Measurements from ENCODE around the gene VTN. TPM values are rescaled to one million over a fixed set of nuclear protein-coding genes. Genes with fewer than 3 reads are reported as not detected.
A peak's percentile ranks its signal among the peaks of the same experiment; 100 is the strongest.

VTN gene
- total RNA-seq, 3 donors from 2014 or later (not counting 1 experiment from before 2014, with no cell fraction given), result not detected

DNA sequence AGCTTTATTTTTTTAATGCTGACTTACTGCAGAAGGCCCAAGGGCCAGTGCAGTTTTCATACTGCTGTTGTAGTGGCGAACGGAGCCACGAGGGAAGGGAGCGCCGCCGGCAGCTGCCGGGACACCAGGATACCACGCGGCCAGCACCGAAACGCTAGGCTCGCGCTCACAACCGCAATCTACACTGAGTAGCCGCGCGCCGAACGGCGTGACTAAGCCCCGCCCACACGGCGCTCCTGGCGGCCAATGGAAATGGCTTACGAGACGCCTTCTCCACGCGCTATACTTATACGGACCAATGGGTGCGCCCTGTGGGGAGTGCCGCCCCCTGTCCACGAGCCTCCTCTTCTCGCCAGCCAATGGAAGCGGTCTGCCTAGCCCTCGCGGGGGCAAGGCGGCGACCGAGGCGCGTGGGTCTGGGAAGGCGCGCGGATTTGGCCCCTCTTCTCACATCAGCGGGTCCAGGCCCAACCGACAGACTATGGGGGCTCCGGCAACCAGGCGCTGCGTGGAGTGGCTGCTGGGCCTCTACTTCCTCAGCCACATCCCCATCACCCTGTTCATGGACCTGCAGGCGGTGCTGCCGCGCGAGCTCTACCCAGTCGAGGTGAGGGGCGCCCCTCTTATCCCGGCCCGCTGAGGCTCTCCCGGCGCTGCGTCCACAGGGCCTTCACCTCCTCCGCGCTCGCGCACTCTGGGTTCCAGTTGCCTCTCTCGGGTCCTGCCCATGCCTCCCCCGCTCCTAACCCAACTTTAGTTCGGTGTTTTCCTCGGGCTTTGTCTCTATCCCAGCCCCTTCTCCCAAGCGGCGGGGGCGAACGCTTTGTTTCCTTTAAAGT, 51.1 kb downstream of the VTN start, which contains the start of gene TMEM97:
TMEM97 (plus strand) TSS at position 442 of the 839 bp plus-strand sequence; CDS start at position 482, 40 bp downstream.
- H3K27me3 ChIP-seq (ENCODE audit: control insufficient read depth, insufficient read depth, low read length), result no peaks in the 10 kb centered on the region
- no peaks in the 10 kb centered on the region for H3K27me3 Mint-ChIP-seq (ENCODE audit: low read depth in 2 of 2)

GRCh38 chr17:28317966-28318758, 51.9 kb downstream of the VTN start:
- H3K27ac Mint-ChIP-seq, result peak overlapping the region; percentile 78 to 90
- H3K4me3 ChIP-seq (ENCODE audit: low read length), result peak overlapping the region; percentile 77
- TF ChIP-seq CTCF (IDR thresholded peaks at IDR 0.05), result no peak
- H3K27me3 ChIP-seq (ENCODE audit: control insufficient read depth, insufficient read depth, low read length), result no peaks in the 10 kb centered on the region
- peak overlapping the region; percentile 89 for H3K4me3 Mint-ChIP-seq
- H3K4me1 Mint-ChIP-seq, result peaks cover 25 to 28% of the 10 kb centered on the region in 2 donors
- ATAC-seq, result no peak
- 19% methylated on average over 40 of the region's 40 CpGs for WGBS (ENCODE audit: insufficient coverage)
- no peaks in the 10 kb centered on the region for H3K9me3 Mint-ChIP-seq
- no peaks in the 10 kb centered on the region for H3K36me3 ChIP-seq (ENCODE audit: control insufficient read depth, insufficient read depth, low read length)
- no peaks in the 10 kb centered on the region for H3K36me3 Mint-ChIP-seq
- H3K4me1 ChIP-seq (ENCODE audit: control insufficient read depth, insufficient read depth, low read length), result peaks cover 18% of the 10 kb centered on the region
- no peak overlapping the region for H3K27ac ChIP-seq (ENCODE audit: low read length)
- no peaks in the 10 kb centered on the region for H3K27me3 Mint-ChIP-seq (ENCODE audit: low read depth in 2 of 2)
- intact Hi-C loops (cut with micrococcal nuclease), result no loop called here
- no peaks in the 10 kb centered on the region for H3K9me3 ChIP-seq (ENCODE audit: control insufficient read depth, insufficient read depth, low read length)
- peak in 1 of 2 donors; percentile 20 for DNase-seq

More for the DNA sequence above, 51.1 kb downstream of the VTN start, which contains the start of gene TMEM97:
- DNase-seq (peak; percentile 94 to 97), ATAC-seq (peak; percentile 97 to 99 (median 98))
- no peaks in the 10 kb centered on the region for H3K9me3 ChIP-seq (ENCODE audit: control insufficient read depth, insufficient read depth, low read length)
- under 1% methylated on average over 72 of the region's 72 CpGs for WGBS (ENCODE audit: insufficient coverage)
- intact Hi-C loops (cut with micrococcal nuclease), result loop anchor here (1.0 kb wide), 2 partner anchors 16 to 38 kb away; partner anchors contain the start of genes IFT20, POLDIP2 and TNFAIP1
- H3K4me1 ChIP-seq (ENCODE audit: control insufficient read depth, insufficient read depth, low read length), result peaks cover 18% of the 10 kb centered on the region
- H3K36me3 Mint-ChIP-seq, result no peaks in the 10 kb centered on the region
- TF ChIP-seq CTCF (IDR thresholded peaks at IDR 0.05), result no peak
- H3K9me3 Mint-ChIP-seq, result no peaks in the 10 kb centered on the region
- peak within 1 kb of the TSS; percentile 77 for H3K4me3 ChIP-seq (ENCODE audit: low read length)
- H3K27ac Mint-ChIP-seq, result peak within 1 kb of the TSS; percentile 78 to 90
- no peaks in the 10 kb centered on the region for H3K36me3 ChIP-seq (ENCODE audit: control insufficient read depth, insufficient read depth, low read length)
- peak within 1 kb of the TSS; percentile 19 for H3K27ac ChIP-seq (ENCODE audit: low read length)
- H3K4me3 Mint-ChIP-seq, result peak within 1 kb of the TSS; percentile 89
- H3K4me1 Mint-ChIP-seq, result peaks cover 25 to 28% of the 10 kb centered on the region in 2 donors

Other genes starting within 250 kb of the VTN start
- 1 to 10 TPM; 4.6 to 8.8 (median 7.5) TPM for gene TMEM97, start 51.1 kb downstream of the VTN start, total RNA-seq
- gene IFT20, start 34.8 kb downstream of the VTN start, total RNA-seq, result 100 to 1,000 TPM in 1 of 3 donors, 10 to 100 TPM in 2; 50.0 to 109 (median 68.6) TPM
- gene TNFAIP1, start 34.5 kb downstream of the VTN start, total RNA-seq, result 10 to 100 TPM; 10.5 to 15.7 (median 14.6) TPM
- gene POLDIP2, start 12.8 kb downstream of the VTN start, total RNA-seq, result 10 to 100 TPM; 30.8 to 37.0 (median 33.7) TPM
- gene SEBOX, start 5.1 kb downstream of the VTN start, total RNA-seq, result not detected
- 10 to 100 TPM; 25.7 to 33.0 (median 26.2) TPM for gene SARM1, start 1.4 kb upstream of the VTN start, total RNA-seq
- gene SLC46A1, start 35.9 kb upstream of the VTN start, total RNA-seq, result under 1 TPM; 0.54 to 0.84 (median 0.55) TPM
- not detected for gene SLC13A2, start 103.3 kb upstream of the VTN start, total RNA-seq
- not detected for gene FOXN1, start 136.0 kb upstream of the VTN start, total RNA-seq
- 100 to 1,000 TPM in 1 of 3 donors, 10 to 100 TPM in 2; 79.1 to 106 (median 79.3) TPM for gene UNC119, start 182.3 kb upstream of the VTN start, total RNA-seq
- gene PIGS, start 201.2 kb upstream of the VTN start, total RNA-seq, result 10 to 100 TPM; 88.3 to 95.3 (median 92.3) TPM
- gene ALDOC, start 206.6 kb upstream of the VTN start, total RNA-seq, result 10 to 100 TPM; 18.2 to 25.4 (median 23.0) TPM
- 10 to 100 TPM; 18.0 to 19.6 (median 19.3) TPM for gene SPAG5, start 228.7 kb upstream of the VTN start, total RNA-seq
- gene RSKR, start 243.9 kb upstream of the VTN start, total RNA-seq, result 10 to 100 TPM in 2 of 3 donors, 1 to 10 TPM in 1; 10.0 to 14.6 (median 14.0) TPM

Measured in natural killer cell (primary cell).